Mesodermal cell (in vitro differentiated cells): ENCODE measurements around the gene ERBB4.

Experiments used
- H3K27ac ChIP-seq: 2 replicates; pipeline ENCODE4 v1.7.0; 2013; ENCODE audit warnings: mild to moderate bottlenecking, low read depth, low read length, moderate library complexity; ENCODE audit not compliant: severe bottlenecking
- H3K36me3 ChIP-seq: 2 replicates; pipeline ENCODE4 v1.7.1; 2013; ENCODE audit warnings: mild to moderate bottlenecking, low read length, moderate library complexity; ENCODE audit not compliant: control insufficient read depth, insufficient read depth
- H3K4me1 ChIP-seq: one replicate; pipeline ENCODE4 v1.7.1; 2013; ENCODE audit warnings: mild to moderate bottlenecking, low read length; ENCODE audit not compliant: insufficient read depth, control insufficient read depth, poor library complexity, severe bottlenecking
- H3K4me3 ChIP-seq: 2 replicates; pipeline ENCODE4 v1.7.0; 2013; ENCODE audit warnings: low read length, control low read depth, mild to moderate bottlenecking; ENCODE audit not compliant: insufficient read depth, poor library complexity, severe bottlenecking; ENCODE audit errors: extremely low read depth
- H3K9me3 ChIP-seq: 2 replicates; pipeline ENCODE4 v1.7.1; 2013; ENCODE audit warnings: mild to moderate bottlenecking, low read length, moderate library complexity; ENCODE audit not compliant: control insufficient read depth
- WGBS, 2 experiments: methylation state at CpG; one replicate each; pipeline ENCODE4 v1.1.5; 2013; ENCODE audit warnings: missing lambda C conversion rate in 2 of 2; ENCODE audit not compliant: insufficient coverage in 2 of 2; 5-methylcytosine and 5-hydroxymethylcytosine counted together

ERBB4 gene

DNA sequence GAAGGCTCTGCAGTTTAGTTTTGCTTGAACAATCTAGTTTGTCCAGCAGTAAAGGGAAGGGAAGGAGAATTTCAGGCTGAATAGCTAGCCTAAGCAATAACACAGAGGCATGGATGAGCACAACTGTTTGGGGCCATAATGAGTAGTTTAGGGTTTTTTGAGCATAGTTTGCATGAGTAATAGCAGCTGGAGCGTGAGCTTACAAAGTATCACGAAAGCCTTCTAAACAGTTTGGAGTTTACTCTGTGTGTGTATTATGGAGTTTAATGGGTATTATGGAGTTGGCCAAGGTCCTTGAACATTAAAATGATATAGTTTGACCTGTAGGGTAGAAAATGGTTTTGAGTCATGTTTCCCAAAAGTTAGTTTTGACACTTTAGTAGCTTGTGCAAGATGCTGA, 782.3 kb downstream of the ERBB4 start:
- Histone ChIP-seq H3K4me1 (no peaks in the 10 kb centered on the region), H3K36me3 (no peaks in the 10 kb centered on the region), H3K27ac (no peak overlapping the region), H3K9me3 (no peaks in the 10 kb centered on the region), H3K4me3 (no peak overlapping the region)
- WGBS, 2 experiments = 84 to 86% methylated on average over 2 of the region's 2 CpGs

DNA sequence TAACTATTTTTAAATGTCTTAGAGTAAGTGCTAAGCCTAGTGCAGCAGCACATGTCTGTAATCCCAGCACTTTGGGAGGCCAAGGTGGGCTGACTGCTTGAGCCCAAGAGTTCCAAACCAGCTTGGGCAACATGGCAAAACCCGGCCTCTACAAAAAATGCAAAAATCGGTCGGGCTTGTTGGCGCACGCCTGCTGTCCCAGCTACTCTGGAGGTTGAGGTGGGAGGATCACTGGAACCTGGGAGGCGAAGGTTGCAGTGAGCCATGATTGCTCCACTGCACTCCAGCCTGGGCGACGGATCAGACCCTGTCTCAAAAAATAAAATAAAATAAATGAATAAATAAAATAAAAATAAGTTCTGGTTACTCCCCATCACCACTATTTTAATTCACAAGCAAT, 783.4 kb downstream of the ERBB4 start:
- H3K4me3 ChIP-seq = no peak overlapping the region
- no peak overlapping the region for H3K27ac ChIP-seq
- H3K36me3 ChIP-seq = no peaks in the 10 kb centered on the region
- no peaks in the 10 kb centered on the region for H3K4me1 ChIP-seq
- WGBS, 2 experiments = 77 to 100% methylated on average over 5 of the region's 8 CpGs
- H3K9me3 ChIP-seq = no peaks in the 10 kb centered on the region

DNA sequence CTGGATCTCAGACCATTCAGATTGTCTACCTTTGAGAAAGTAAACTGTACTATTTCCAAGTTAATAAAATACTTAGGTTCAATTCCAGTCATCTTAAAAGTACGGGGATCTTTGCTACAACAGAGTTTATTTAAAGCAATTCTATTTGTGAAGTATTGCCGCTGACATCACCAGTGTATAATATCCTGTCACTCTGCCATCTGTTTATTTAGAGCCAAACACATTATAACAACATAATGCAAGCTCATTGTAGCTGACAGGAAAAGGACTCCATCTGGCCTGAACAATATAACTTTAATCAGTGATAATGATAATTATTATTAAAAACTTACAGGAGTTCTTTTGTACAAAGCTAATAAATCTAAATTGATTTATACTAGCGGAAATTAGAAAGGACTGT, 786.8 kb downstream of the ERBB4 start:
- Histone ChIP-seq H3K27ac (no peak overlapping the region), H3K4me1 (no peaks in the 10 kb centered on the region), H3K36me3 (no peaks in the 10 kb centered on the region), H3K4me3 (no peak overlapping the region), H3K9me3 (no peaks in the 10 kb centered on the region)
- WGBS, 2 experiments = no CpG with 5 or more reads among the region's 3 CpGs

GRCh38 chr2:211748339-211748738, 790.3 kb downstream of the ERBB4 start:
- H3K9me3 ChIP-seq = no peaks in the 10 kb centered on the region
- H3K4me1 ChIP-seq = no peaks in the 10 kb centered on the region
- no CpG with 5 or more reads among the region's 1 CpG for WGBS, 2 experiments
- H3K36me3 ChIP-seq = no peaks in the 10 kb centered on the region
- no peak overlapping the region for H3K4me3 ChIP-seq
- no peak overlapping the region for H3K27ac ChIP-seq

DNA sequence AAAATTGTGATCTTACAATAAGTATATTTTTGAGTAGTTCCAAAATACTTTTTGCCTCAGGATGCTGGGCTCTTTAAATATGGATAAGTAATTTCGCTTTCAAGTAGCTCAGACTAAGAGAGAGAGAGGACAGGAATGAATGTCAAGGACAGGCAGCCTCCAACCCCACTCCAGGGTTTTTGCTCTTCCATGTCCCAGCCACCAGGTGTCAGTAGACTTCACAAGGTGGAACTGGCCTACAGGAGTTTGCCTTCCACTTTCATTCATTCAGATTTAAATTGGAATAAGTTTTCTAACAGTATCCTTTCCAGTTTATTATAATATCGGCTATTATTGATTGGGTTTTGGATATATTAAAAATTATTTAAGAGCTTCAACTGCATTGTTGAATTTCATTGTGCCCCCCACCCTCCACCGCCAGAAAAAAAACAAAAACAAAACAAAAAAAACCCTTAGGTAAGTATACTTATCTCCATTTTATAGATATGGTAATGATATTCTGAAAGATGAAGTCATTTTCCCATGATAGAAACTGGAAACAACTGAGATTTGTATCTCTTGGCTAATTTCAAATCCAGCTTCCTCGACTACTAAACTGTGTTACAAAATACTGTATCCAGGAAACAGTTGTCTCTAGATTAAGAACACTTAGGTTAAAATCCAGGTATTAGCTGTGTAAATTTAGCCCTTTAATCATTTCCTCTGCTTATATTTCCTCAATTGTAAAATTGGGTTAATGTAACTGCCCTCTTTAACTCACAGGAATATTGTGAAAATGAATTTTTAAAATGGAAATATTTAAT, 793.1 kb downstream of the ERBB4 start:
- Histone ChIP-seq H3K27ac (no peak overlapping the region), H3K4me1 (no peaks in the 10 kb centered on the region), H3K9me3 (no peaks in the 10 kb centered on the region), H3K4me3 (no peak overlapping the region), H3K36me3 (no peaks in the 10 kb centered on the region)
- WGBS, 2 experiments = 40% methylated on average over 1 of the region's 4 CpGs; no CpG with 5 or more reads in 1 of the 2 experiments

- H3K9me3 ChIP-seq = no peaks in the 10 kb centered on the region
- no peaks in the 10 kb centered on the region for H3K36me3 ChIP-seq
- no peak overlapping the region for H3K27ac ChIP-seq
- no peaks in the 10 kb centered on the region for H3K4me1 ChIP-seq
- WGBS, 2 experiments = 63 to 70% methylated on average over 1 of the region's 5 CpGs
- H3K4me3 ChIP-seq = no peak overlapping the region
Observed at GRCh38 chr2:211744379-211744778, 794.2 kb downstream of the ERBB4 start.

DNA sequence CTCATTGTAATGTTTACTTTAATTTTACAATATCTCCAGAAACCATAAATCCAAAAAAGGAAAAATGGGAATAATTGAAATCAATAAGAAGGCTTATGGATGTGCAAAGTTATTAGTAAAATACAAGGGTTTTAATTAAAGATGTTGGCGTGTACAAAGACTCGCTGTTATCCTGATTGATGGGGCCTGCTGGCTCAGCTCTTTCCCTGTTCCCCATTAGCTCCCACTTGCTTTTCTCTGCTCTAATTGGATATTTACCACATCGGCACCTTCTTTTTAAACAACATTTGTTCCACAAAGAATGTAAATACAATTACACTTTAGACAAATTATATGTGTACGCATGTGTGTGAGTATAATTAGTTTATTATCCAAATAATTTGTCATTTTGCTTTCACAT, 796.6 kb downstream of the ERBB4 start:
- H3K4me3 ChIP-seq = no peak overlapping the region
- H3K4me1 ChIP-seq = no peaks in the 10 kb centered on the region
- WGBS, 2 experiments = 87% methylated on average over 3 of the region's 4 CpGs; no CpG with 5 or more reads in 1 of the 2 experiments
- H3K9me3 ChIP-seq = no peaks in the 10 kb centered on the region
- no peaks in the 10 kb centered on the region for H3K36me3 ChIP-seq
- no peak overlapping the region for H3K27ac ChIP-seq

GRCh38 chr2:211737282-211737681, 801.3 kb downstream of the ERBB4 start:
- WGBS, 2 experiments = no CpG with 5 or more reads among the region's 3 CpGs
- H3K4me1 ChIP-seq = no peaks in the 10 kb centered on the region
- H3K27ac ChIP-seq = no peak overlapping the region

GRCh38 chr2:211730215-211730614, 808.4 kb downstream of the ERBB4 start:
- 80% methylated on average over 2 of the region's 2 CpGs; no CpG with 5 or more reads in 1 of the 2 experiments for WGBS, 2 experiments
- Histone ChIP-seq H3K4me3 (no peak overlapping the region), H3K27ac (no peak overlapping the region), H3K36me3 (no peaks in the 10 kb centered on the region), H3K4me1 (no peaks in the 10 kb centered on the region), H3K9me3 (no peaks in the 10 kb centered on the region)

More at GRCh38 chr2:211737282-211737681, 801.3 kb downstream of the ERBB4 start:
- H3K9me3 ChIP-seq = no peaks in the 10 kb centered on the region
- no peaks in the 10 kb centered on the region for H3K36me3 ChIP-seq
- H3K4me3 ChIP-seq = no peak overlapping the region

- no peak overlapping the region for H3K27ac ChIP-seq
- no peaks in the 10 kb centered on the region for H3K4me1 ChIP-seq
- no peaks in the 10 kb centered on the region for H3K36me3 ChIP-seq
- H3K4me3 ChIP-seq = no peak overlapping the region
- no peaks in the 10 kb centered on the region for H3K9me3 ChIP-seq
Observed at GRCh38 chr2:211729433-211729832, 809.2 kb downstream of the ERBB4 start.

- Histone ChIP-seq H3K4me3 (no peak overlapping the region), H3K36me3 (no peaks in the 10 kb centered on the region), H3K9me3 (no peaks in the 10 kb centered on the region), H3K4me1 (no peaks in the 10 kb centered on the region), H3K27ac (no peak overlapping the region)
- WGBS, 2 experiments = 88 to 90% methylated on average over 5 of the region's 5 CpGs
Observed at GRCh38 chr2:211724933-211725332, 813.7 kb downstream of the ERBB4 start.
